Measurements from ENCODE around the gene TRDMT1.

GRCh38 chr10:17183110-17183509, 18.4 kb downstream of the TRDMT1 start:
- no peak for TF ChIP-seq CTCF (IDR thresholded peaks at IDR 0.05)
- TF ChIP-seq POLR2A (IDR thresholded peaks at IDR 0.05) = no peak
